GM12878 (cell line): ENCODE results near the gene TP53INP2. TPM values are rescaled to one million over a fixed set of nuclear protein-coding genes. Genes with fewer than 3 reads are reported as not detected.

ENCODE experiments used
- ATF2 ChIP-seq: IDR thresholded peaks from 2 replicates; pipeline ENCODE4 v1.6.1; 2012; ENCODE audit warnings: low read length, inconsistent platforms
- ATF3 ChIP-seq: IDR thresholded peaks from 2 replicates; pipeline ENCODE4 v1.6.1; 2011; ENCODE audit warnings: low read depth, mild to moderate bottlenecking, low read length, moderate library complexity, borderline replicate concordance; ENCODE audit errors: extremely low read depth
- BCL11A ChIP-seq: IDR thresholded peaks from 2 replicates; pipeline ENCODE4 v1.6.1; 2011; ENCODE audit warnings: low read depth, low read length
- CBFB ChIP-seq: IDR thresholded peaks from 2 replicates; pipeline ENCODE4 v1.6.1; 2016; ENCODE audit warnings: antibody characterized with exemption, low read depth
- CREB1 ChIP-seq: IDR thresholded peaks from 2 replicates; pipeline ENCODE4 v1.6.1; 2012; ENCODE audit warnings: low read depth, mild to moderate bottlenecking, inconsistent platforms
- EGR1 ChIP-seq, 2 experiments: IDR thresholded peaks; 1 replicate in 1 of 2; 2 replicates in 1 of 2; pipeline ENCODE4 v1.6.1; 2011 to 2012; ENCODE audit warnings: low read depth in 2 of 2, low read length in 2 of 2, borderline replicate concordance in 1 of 2, mild to moderate bottlenecking in 1 of 2, moderate library complexity in 1 of 2
- ELK1 ChIP-seq: IDR thresholded peaks from 2 replicates; pipeline ENCODE4 v1.6.1; 2012; ENCODE audit warnings: low read depth, low read length, improper control_type of control experiment
- ESRRA ChIP-seq: IDR thresholded peaks from 2 replicates; pipeline ENCODE4 v1.6.1; 2012; ENCODE audit warnings: mild to moderate bottlenecking, low read length, improper control_type of control experiment
- FOXK2 ChIP-seq: fragments of 450-650 bp; IDR thresholded peaks from 2 replicates; pipeline ENCODE4 v1.6.1; 2017; ENCODE audit warnings: mild to moderate bottlenecking, moderate library complexity
- GATAD2B ChIP-seq: fragments of 450-650 bp; conservative IDR thresholded peaks from 2 replicates; pipeline ENCODE4 v1.6.1; 2017; ENCODE audit warnings: low read depth, mild to moderate bottlenecking, moderate library complexity
- HCFC1 ChIP-seq: fragments of 150-350 bp; IDR thresholded peaks from 2 replicates; pipeline ENCODE4 v1.6.1; 2014; ENCODE audit warnings: low read length
- IKZF1 ChIP-seq: fragments of 450-650 bp; conservative IDR thresholded peaks from 2 replicates; pipeline ENCODE4 v1.6.1; 2017; ENCODE audit warnings: antibody characterized with exemption, mild to moderate bottlenecking
- MAX ChIP-seq: IDR thresholded peaks from 2 replicates; pipeline ENCODE4 v1.6.1; 2012; ENCODE audit warnings: low read depth, low read length, improper control_type of control experiment
- MEF2A ChIP-seq: IDR thresholded peaks from 2 replicates; pipeline ENCODE4 v1.6.1; 2011; ENCODE audit warnings: low read depth, mild to moderate bottlenecking, low read length, moderate library complexity; ENCODE audit not compliant: insufficient read depth
- MTA3 ChIP-seq: IDR thresholded peaks from 2 replicates; pipeline ENCODE4 v1.6.1; 2012; ENCODE audit warnings: low read length, inconsistent platforms, borderline replicate concordance
- MXI1 ChIP-seq: fragments of 150-350 bp; IDR thresholded peaks from 2 replicates; pipeline ENCODE4 v1.6.1; 2011; ENCODE audit warnings: low read depth, mild to moderate bottlenecking, inconsistent platforms, low read length, improper control_type of control experiment
- NR2F1 ChIP-seq: fragments of 450-650 bp; conservative IDR thresholded peaks from 2 replicates; pipeline ENCODE4 v1.6.1; 2017; ENCODE audit warnings: mild to moderate bottlenecking
- PAX5 ChIP-seq: IDR thresholded peaks from 2 replicates; pipeline ENCODE4 v1.6.1; 2011; ENCODE audit warnings: low read depth, low read length, borderline replicate concordance
- RB1 ChIP-seq: fragments of 450-650 bp; formaldehyde crosslinking; IDR thresholded peaks from 2 replicates; pipeline ENCODE4 v1.6.1; 2017; ENCODE audit warnings: mild to moderate bottlenecking, borderline replicate concordance
- RUNX3 ChIP-seq: IDR thresholded peaks from 2 replicates; pipeline ENCODE4 v1.6.1; 2012; ENCODE audit warnings: low read length, inconsistent platforms
- SIN3A ChIP-seq: IDR thresholded peaks from 2 replicates; pipeline ENCODE4 v1.6.1; 2012; ENCODE audit warnings: low read depth, low read length, improper control_type of control experiment
- SRF ChIP-seq, 2 experiments: IDR thresholded peaks; 2 replicates each; pipeline ENCODE4 v1.6.1; 2011; ENCODE audit warnings: low read depth in 2 of 2, low read length in 2 of 2, mild to moderate bottlenecking in 1 of 2, moderate library complexity in 1 of 2
- STAT1 ChIP-seq: fragments of 450-650 bp; conservative IDR thresholded peaks from 2 replicates; pipeline ENCODE4 v1.6.1; 2014; ENCODE audit warnings: antibody characterized with exemption, mild to moderate bottlenecking
- TAF1 ChIP-seq: IDR thresholded peaks from 2 replicates; pipeline ENCODE4 v1.6.1; 2011; ENCODE audit warnings: mild to moderate bottlenecking, low read depth, low read length, borderline replicate concordance
- TCF12 ChIP-seq: IDR thresholded peaks from 2 replicates; pipeline ENCODE4 v1.6.1; 2011; ENCODE audit warnings: low read depth, mild to moderate bottlenecking, low read length
- YBX1 ChIP-seq: fragments of 450-650 bp; IDR thresholded peaks from 2 replicates; pipeline ENCODE4 v1.6.1; 2016; ENCODE audit warnings: antibody characterized with exemption
- YY1 ChIP-seq: IDR thresholded peaks from 2 replicates; pipeline ENCODE4 v1.6.1; 2011; ENCODE audit warnings: low read depth, mild to moderate bottlenecking, low read length
- ZNF384 ChIP-seq: IDR thresholded peaks from 2 replicates; pipeline ENCODE4 v1.6.1; 2012; ENCODE audit warnings: low read depth, mild to moderate bottlenecking, low read length, improper control_type of control experiment, borderline replicate concordance
- polyA plus RNA-seq, 11 experiments: library from polyadenylated mRNA; depleted of rRNA in 4 of 11; unstranded in 6 of 11; stranded (reverse) in 5 of 11; fragments of >200 nt; fragmentation: Nextera tagmentation in 4 of 11; fragmentation: Illumina TruSeq in 1 of 11; extraction: Ambion mirVana in 4 of 11; extraction: Trizol in 1 of 11; gene quantifications; 1 replicate in 1 of 11; 2 replicates in 10 of 11; pipeline versions ENCODE4 v1.2.1 to v1.2.3, GENCODE V29; 2011 to 2016; ENCODE audit warnings: inconsistent platforms in 2 of 11, missing spikeins in 2 of 11, low read depth in 1 of 11
- total RNA-seq, 4 experiments: library from RNA; depleted of rRNA in 3 of 4; stranded (reverse); fragments of >200 nt in 3 of 4; fragmentation: Illumina TruSeq in 1 of 4; extraction: Trizol in 1 of 4; gene quantifications; 2 replicates each; pipeline versions ENCODE4 v1.2.1 to v1.2.3, GENCODE V29; 2013 to 2021

TP53INP2 gene
- total and polyA plus RNA-seq, 10 of the 15 experiments (the other 5 are each of a cell fraction or from before 2014, with no cell fraction given) = 2.8 to 16.0 (median 4.0) TPM

- TF ChIP-seq TCF12 = peak; percentile 70; the same call in 1 of the 2 replicates
- peak in 1 of 2 experiments; percentile 88; a peak in 3 of 4 replicates for TF ChIP-seq SRF (IDR thresholded peaks at IDR 0.05; ENCODE audit: low read depth in 2 of 2, low read length in 2 of 2)
- peak; percentile 99 for TF ChIP-seq CREB1
- TF ChIP-seq ATF2 = no peak
- peak; percentile 99 for TF ChIP-seq HCFC1
- TF ChIP-seq MEF2A = 0 out of 2 replicates have a peak, but pooled peaks have one; percentile 21
- TF ChIP-seq STAT1 = peak; percentile 96; the same call in 1 of the 2 replicates
- peak; percentile 88 for TF ChIP-seq SIN3A
- no peak for TF ChIP-seq BCL11A
- TF ChIP-seq RUNX3 = peak; percentile 70
- peak; percentile 67; the same call in 1 of the 2 replicates for TF ChIP-seq MAX
- TF ChIP-seq YY1 = peak; percentile 97
- TF ChIP-seq IKZF1 = peak; percentile 98
- peak; percentile 83; the same call in 1 of the 2 replicates for TF ChIP-seq RB1
- TF ChIP-seq EGR1 (IDR thresholded peaks at IDR 0.05; ENCODE audit: borderline replicate concordance in 1 of 2, low read depth in 2 of 2, low read length in 2 of 2) = 0 out of 3 replicates have a peak, but pooled peaks of 1 of the 2 experiments have one; percentile 32
- no peak for TF ChIP-seq ZNF384
- TF ChIP-seq CBFB = peak; percentile 77; the same call in 1 of the 2 replicates
- no peak for TF ChIP-seq YBX1
- no peak for TF ChIP-seq ESRRA
- TF ChIP-seq NR2F1 = peak; percentile 55
- peak; percentile 82; the same call in 1 of the 2 replicates for TF ChIP-seq PAX5
- peak; percentile 92 for TF ChIP-seq MXI1
- peak; percentile 62; the same call in 1 of the 2 replicates for TF ChIP-seq GATAD2B
- 0 out of 2 replicates have a peak, but pooled peaks have one; percentile 22 for TF ChIP-seq FOXK2
- no peak for TF ChIP-seq ELK1
- TF ChIP-seq ATF3 = peak; percentile 87; the same call in 1 of the 2 replicates
- peak; percentile 75 for TF ChIP-seq TAF1
- no peak for TF ChIP-seq MTA3
Measured at GRCh38 chr20:34676642-34677373, 27.3 kb upstream of the TP53INP2 start, which contains the start of gene PIGU (continued).
